Nephron (organoid): ENCODE data around the gene ELAPOR2.
"Not testable (repeated sequence)": the region's sequence is repeated elsewhere in the genome, so short reads cannot be mapped to it uniquely, and the experiment has no call there.

ENCODE experiments used
- H3K27ac Mint-ChIP-seq, 3 experiments: 2 replicates each; pipeline ENCODE4 v1.8.0; 2020; ENCODE audit warnings: mixed read lengths in 3 of 3, mild to moderate bottlenecking in 2 of 3, moderate library complexity in 1 of 3
- H3K27me3 Mint-ChIP-seq: 2 replicates; pipeline ENCODE4 v1.8.0; 2021; ENCODE audit warnings: low read depth, mild to moderate bottlenecking, moderate library complexity, mixed read lengths
- H3K36me3 Mint-ChIP-seq: 2 replicates; pipeline ENCODE4 v1.8.0; 2020; ENCODE audit warnings: low read depth, mixed read lengths
- H3K4me1 Mint-ChIP-seq: 2 replicates; pipeline ENCODE4 v1.8.0; 2020; ENCODE audit warnings: mixed read lengths
- H3K4me3 Mint-ChIP-seq, 3 experiments: 2 replicates each; pipeline ENCODE4 v1.8.0; 2020; ENCODE audit warnings: mild to moderate bottlenecking in 3 of 3, mixed read lengths in 3 of 3, moderate library complexity in 2 of 3
- H3K9me3 Mint-ChIP-seq: 2 replicates; pipeline ENCODE4 v1.8.0; 2020; ENCODE audit warnings: mixed read lengths
- TF ChIP-seq, protein P1 (sequence below), 3 experiments: fragments of 200-600 bp; sonication (generic); IDR thresholded peaks; one replicate each; pipeline ENCODE4 v1.5.0; 2021; ENCODE audit warnings: antibody characterized with exemption in 3 of 3; ENCODE audit not compliant: unreplicated experiment in 3 of 3

The ELAPOR2 gene

DNA sequence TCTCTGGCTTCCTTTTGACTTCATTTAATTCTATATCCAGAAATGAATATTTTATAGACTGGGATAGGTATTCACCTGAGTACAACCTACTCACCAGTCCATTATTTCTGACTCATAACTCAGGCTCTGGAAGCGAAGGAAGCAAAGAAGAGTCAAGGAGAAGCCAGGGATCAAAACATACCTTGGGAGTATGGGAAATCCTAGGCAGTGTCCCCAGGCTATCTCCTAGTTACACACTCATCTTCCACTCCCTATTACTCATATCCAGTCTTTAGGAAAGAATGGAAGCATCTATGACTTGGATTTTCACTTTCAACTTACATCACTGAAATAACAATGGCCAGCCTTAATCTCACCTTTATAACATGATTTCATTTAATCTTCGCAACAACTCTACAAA is 40.9 kb upstream of the ELAPOR2 start:
- no peak overlapping the region for H3K27ac Mint-ChIP-seq
- H3K4me1 Mint-ChIP-seq = no peaks in the 10 kb centered on the region
- TF ChIP-seq, protein P1, sequence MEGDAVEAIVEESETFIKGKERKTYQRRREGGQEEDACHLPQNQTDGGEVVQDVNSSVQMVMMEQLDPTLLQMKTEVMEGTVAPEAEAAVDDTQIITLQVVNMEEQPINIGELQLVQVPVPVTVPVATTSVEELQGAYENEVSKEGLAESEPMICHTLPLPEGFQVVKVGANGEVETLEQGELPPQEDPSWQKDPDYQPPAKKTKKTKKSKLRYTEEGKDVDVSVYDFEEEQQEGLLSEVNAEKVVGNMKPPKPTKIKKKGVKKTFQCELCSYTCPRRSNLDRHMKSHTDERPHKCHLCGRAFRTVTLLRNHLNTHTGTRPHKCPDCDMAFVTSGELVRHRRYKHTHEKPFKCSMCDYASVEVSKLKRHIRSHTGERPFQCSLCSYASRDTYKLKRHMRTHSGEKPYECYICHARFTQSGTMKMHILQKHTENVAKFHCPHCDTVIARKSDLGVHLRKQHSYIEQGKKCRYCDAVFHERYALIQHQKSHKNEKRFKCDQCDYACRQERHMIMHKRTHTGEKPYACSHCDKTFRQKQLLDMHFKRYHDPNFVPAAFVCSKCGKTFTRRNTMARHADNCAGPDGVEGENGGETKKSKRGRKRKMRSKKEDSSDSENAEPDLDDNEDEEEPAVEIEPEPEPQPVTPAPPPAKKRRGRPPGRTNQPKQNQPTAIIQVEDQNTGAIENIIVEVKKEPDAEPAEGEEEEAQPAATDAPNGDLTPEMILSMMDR (IDR thresholded peaks at IDR 0.05; ENCODE audit: unreplicated experiment in 3 of 3) = no peak
- H3K27me3 Mint-ChIP-seq = no peaks in the 10 kb centered on the region
- no peak overlapping the region for H3K4me3 Mint-ChIP-seq
- H3K9me3 Mint-ChIP-seq = peaks cover 4% of the 10 kb centered on the region
- H3K36me3 Mint-ChIP-seq = no peaks in the 10 kb centered on the region

GRCh38 chr7:87097375-87097774 is 37.9 kb upstream of the ELAPOR2 start:
- not testable (repeated sequence) for H3K36me3 Mint-ChIP-seq, H3K4me1 Mint-ChIP-seq, H3K27me3 Mint-ChIP-seq, H3K9me3 Mint-ChIP-seq, H3K27ac Mint-ChIP-seq, H3K4me3 Mint-ChIP-seq

- Mint-ChIP-seq H3K36me3 (no peaks in the 10 kb centered on the region), H3K9me3 (peaks cover 4% of the 10 kb centered on the region)
- TF ChIP-seq, protein P1 (IDR thresholded peaks at IDR 0.05; ENCODE audit: unreplicated experiment in 3 of 3) = no peak
Measured at GRCh38 chr7:87094322-87094721, 34.9 kb upstream of the ELAPOR2 start.

GRCh38 chr7:87092568-87093091 is 33.2 kb upstream of the ELAPOR2 start:
- Mint-ChIP-seq H3K9me3 (peaks cover 6% of the 10 kb centered on the region), H3K4me3 (no peak overlapping the region), H3K4me1 (no peaks in the 10 kb centered on the region), H3K27me3 (no peaks in the 10 kb centered on the region), H3K27ac (no peak overlapping the region), H3K36me3 (no peaks in the 10 kb centered on the region)
- TF ChIP-seq, protein P1 (IDR thresholded peaks at IDR 0.05; ENCODE audit: unreplicated experiment in 3 of 3) = no peak

More at GRCh38 chr7:87094322-87094721, 34.9 kb upstream of the ELAPOR2 start:
- Mint-ChIP-seq H3K4me3 (no peak overlapping the region), H3K4me1 (no peaks in the 10 kb centered on the region), H3K27ac (no peak overlapping the region), H3K27me3 (no peaks in the 10 kb centered on the region)

- Mint-ChIP-seq H3K36me3 (no peaks in the 10 kb centered on the region), H3K4me3 (no peak overlapping the region), H3K4me1 (no peaks in the 10 kb centered on the region), H3K9me3 (peaks cover 8% of the 10 kb centered on the region), H3K27ac (no peak overlapping the region), H3K27me3 (no peaks in the 10 kb centered on the region)
- TF ChIP-seq, protein P1 (IDR thresholded peaks at IDR 0.05; ENCODE audit: unreplicated experiment in 3 of 3) = no peak
Measured at GRCh38 chr7:87091487-87092066, 32.1 kb upstream of the ELAPOR2 start.

DNA sequence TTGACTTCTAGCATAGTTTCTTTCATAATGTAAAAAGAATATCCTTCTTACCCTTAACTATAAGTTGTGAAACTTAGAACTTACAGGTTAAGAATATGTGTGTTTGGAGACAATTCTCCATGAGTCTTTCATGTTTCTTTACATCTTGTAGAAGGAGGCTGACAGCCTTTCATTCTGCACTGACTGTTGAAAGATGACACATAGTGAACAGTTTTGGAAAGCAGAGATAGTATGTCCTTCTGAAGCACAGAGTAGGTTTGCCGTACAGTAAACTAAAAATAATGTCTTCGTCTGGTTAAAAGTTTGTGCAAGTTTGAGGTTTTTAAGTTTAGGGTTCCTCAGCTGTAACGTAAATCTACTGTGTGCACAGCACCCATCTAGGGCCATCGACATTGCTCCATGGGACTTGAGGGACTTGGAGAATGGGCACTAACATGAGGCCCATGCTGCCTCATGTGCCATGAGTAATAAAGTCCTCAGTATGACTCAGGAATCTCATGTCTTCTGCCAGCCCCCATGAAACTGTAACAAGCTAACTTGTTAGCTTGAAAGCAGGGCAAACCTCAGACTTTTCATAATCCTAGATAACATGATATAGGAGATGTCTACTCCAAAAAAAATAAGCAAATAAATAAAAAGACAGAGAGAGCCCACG is 24.5 kb upstream of the ELAPOR2 start:
- no peak overlapping the region for H3K27ac Mint-ChIP-seq
- no peak overlapping the region for H3K4me3 Mint-ChIP-seq

More for the DNA sequence above, 24.5 kb upstream of the ELAPOR2 start:
- no peaks in the 10 kb centered on the region for H3K27me3 Mint-ChIP-seq
- H3K4me1 Mint-ChIP-seq = no peaks in the 10 kb centered on the region
- TF ChIP-seq, protein P1 (IDR thresholded peaks at IDR 0.05; ENCODE audit: unreplicated experiment in 3 of 3) = no peak
- H3K36me3 Mint-ChIP-seq = no peaks in the 10 kb centered on the region
- peaks cover 5% of the 10 kb centered on the region for H3K9me3 Mint-ChIP-seq
